Measurements from ENCODE around the gene WRNIP1. TPM values are rescaled to one million over a fixed set of nuclear protein-coding genes. Genes with fewer than 3 reads are reported as not detected.

WRNIP1 gene
- total RNA-seq, 4 donors from 2014 or later: 72.3 to 94.7 (median 87.0) TPM

DNA sequence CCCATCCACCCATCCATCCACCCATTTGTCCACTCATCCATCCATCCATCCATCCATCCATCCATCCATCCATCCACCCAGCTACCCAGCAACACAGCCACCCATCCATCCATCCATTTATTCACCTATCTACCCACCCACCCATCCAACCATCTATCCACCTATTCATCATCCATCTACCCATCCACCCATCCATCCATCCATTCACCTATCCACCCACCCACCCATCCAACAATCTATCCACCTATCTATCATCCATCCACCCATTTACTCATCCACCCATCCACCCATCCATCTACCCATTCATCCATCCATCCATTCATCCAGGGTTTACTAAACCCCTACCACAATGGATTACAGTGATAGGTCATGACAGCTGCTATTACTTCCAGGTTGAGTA lies 69.1 kb downstream of the WRNIP1 start:
- TF ChIP-seq, protein P1, sequence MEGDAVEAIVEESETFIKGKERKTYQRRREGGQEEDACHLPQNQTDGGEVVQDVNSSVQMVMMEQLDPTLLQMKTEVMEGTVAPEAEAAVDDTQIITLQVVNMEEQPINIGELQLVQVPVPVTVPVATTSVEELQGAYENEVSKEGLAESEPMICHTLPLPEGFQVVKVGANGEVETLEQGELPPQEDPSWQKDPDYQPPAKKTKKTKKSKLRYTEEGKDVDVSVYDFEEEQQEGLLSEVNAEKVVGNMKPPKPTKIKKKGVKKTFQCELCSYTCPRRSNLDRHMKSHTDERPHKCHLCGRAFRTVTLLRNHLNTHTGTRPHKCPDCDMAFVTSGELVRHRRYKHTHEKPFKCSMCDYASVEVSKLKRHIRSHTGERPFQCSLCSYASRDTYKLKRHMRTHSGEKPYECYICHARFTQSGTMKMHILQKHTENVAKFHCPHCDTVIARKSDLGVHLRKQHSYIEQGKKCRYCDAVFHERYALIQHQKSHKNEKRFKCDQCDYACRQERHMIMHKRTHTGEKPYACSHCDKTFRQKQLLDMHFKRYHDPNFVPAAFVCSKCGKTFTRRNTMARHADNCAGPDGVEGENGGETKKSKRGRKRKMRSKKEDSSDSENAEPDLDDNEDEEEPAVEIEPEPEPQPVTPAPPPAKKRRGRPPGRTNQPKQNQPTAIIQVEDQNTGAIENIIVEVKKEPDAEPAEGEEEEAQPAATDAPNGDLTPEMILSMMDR (IDR thresholded peaks at IDR 0.05): peak in 1 of 3 donors; percentile 13
- no peak for TF ChIP-seq POLR2A (IDR thresholded peaks at IDR 0.05)
- intact Hi-C loops (cut with DNase I; ENCODE audit: low total_unique reads): no loop called here
- H3K4me3 ChIP-seq (ENCODE audit: low read depth, poor library complexity, severe bottlenecking): no peak overlapping the region
- DNase-seq (ENCODE audit: low spot score in 2 of 2): no peak

Other genes starting within 250 kb of the WRNIP1 start
- gene MYLK4, start 14.5 kb upstream of the WRNIP1 start, total RNA-seq: 1 to 10 TPM in 3 of 4 donors, under 1 TPM in 1; 0.97 to 3.8 (median 2.5) TPM
- gene SERPINB1, start 76.5 kb downstream of the WRNIP1 start, total RNA-seq: 10 to 100 TPM; 12.6 to 41.1 (median 17.6) TPM
- 1 to 10 TPM in 2 of 4 donors, under 1 TPM in 2; 0.42 to 3.9 (median 1.5) TPM for gene SERPINB9, start 137.9 kb downstream of the WRNIP1 start, total RNA-seq
- gene SERPINB6, start 206.2 kb downstream of the WRNIP1 start, total RNA-seq: 10 to 100 TPM; 21.2 to 37.0 (median 35.6) TPM
- gene NQO2, start 234.5 kb downstream of the WRNIP1 start, total RNA-seq: 10 to 100 TPM; 24.4 to 40.5 (median 36.7) TPM